Aorta (tissue), 5 donors: Measurements from ENCODE around the gene FIBP. TPM values are rescaled to one million over a fixed set of nuclear protein-coding genes. Genes with fewer than 3 reads are reported as not detected.

ENCODE experiments used
- ATAC-seq: fragments of 200-7000 bp; cut with Tn5 transposase; one replicate; pipeline ENCODE4 v1.9.1; 2022; ENCODE audit warnings: moderate library complexity; ENCODE audit not compliant: low FRiP score
- DNase-seq, 2 donors: peaks; one replicate each; pipeline ENCODE4 v3.0.0-alpha.2; 2020
- H3K27ac ChIP-seq, 2 donors: one replicate each; pipeline ENCODE4 v1.5.1; 2013; ENCODE audit warnings: low read length in 2 of 2, mild to moderate bottlenecking in 2 of 2, moderate library complexity in 2 of 2, control low read depth in 1 of 2, inconsistent platforms in 1 of 2, low read depth in 1 of 2
- H3K27me3 ChIP-seq, 2 donors: one replicate each; pipeline ENCODE4 v1.6.1; 2013; ENCODE audit warnings: control low read depth in 1 of 2, low read length in 1 of 2, mild to moderate bottlenecking in 1 of 2, moderate library complexity in 1 of 2; ENCODE audit not compliant: insufficient read depth in 2 of 2, control insufficient read depth in 1 of 2
- H3K36me3 ChIP-seq, 2 donors: one replicate each; pipeline ENCODE4 v1.6.1; 2013; ENCODE audit warnings: control low read depth in 1 of 2, low read length in 1 of 2, mild to moderate bottlenecking in 1 of 2; ENCODE audit not compliant: insufficient read depth in 2 of 2, control insufficient read depth in 1 of 2
- H3K4me1 ChIP-seq, 2 donors: one replicate each; pipeline ENCODE4 v1.6.1; 2013; ENCODE audit warnings: low read length in 2 of 2, control low read depth in 1 of 2, mild to moderate bottlenecking in 1 of 2, moderate library complexity in 1 of 2; ENCODE audit not compliant: insufficient read depth in 2 of 2, control insufficient read depth in 1 of 2
- H3K4me3 ChIP-seq, 2 donors: one replicate each; pipeline ENCODE4 v1.5.1; 2013; ENCODE audit warnings: low read length in 2 of 2, control low read depth in 1 of 2, mild to moderate bottlenecking in 1 of 2
- H3K9me3 ChIP-seq: one replicate; pipeline ENCODE4 v1.6.1; 2013; ENCODE audit warnings: mild to moderate bottlenecking, low read length; ENCODE audit not compliant: control insufficient read depth
- WGBS, 2 donors: extraction: QIAGEN DNeasy Blood & Tissue Kit; methylation state at CpG; one replicate each; pipeline ENCODE4 v1.1.7; 2013; 5-methylcytosine and 5-hydroxymethylcytosine counted together
- intact Hi-C, 2 donors: fragments of 100-400 bp; cut with DNase I; formaldehyde crosslinking; loops; one replicate each; pipeline versions ENCODE4 v1.14.2 to v1.15.0; 2022
- polyA plus RNA-seq, 2 donors: library from polyadenylated mRNA; stranded (reverse); fragments of 200-250 nt; gene quantifications; one replicate each; pipeline ENCODE4 v1.2.3, GENCODE V29; 2013
- total RNA-seq, 2 donors: library from RNA; stranded (reverse); fragmentation: NEBNext Ultra II Directional; extraction: Animal tissue kit (Norgen Biotek cat#: 25700); gene quantifications; one replicate each; pipeline ENCODE4 v1.2.1, GENCODE V29; 2021
- donor health status: healthy with polysubstance abuse.
- donor health status: Bipolar disorder and iron deficiency.
- donor health status: DM: no; HTN: no; CAD: no.
- donor health status: DM: no; HTN: no; CAD: no.
- donor health status: DM: yes; HTN: yes; CAD: no.

FIBP gene
- total and polyA plus RNA-seq, 4 donors, result 40.2 to 73.1 (median 52.5) TPM

- WGBS, 2 donors, result 55 to 71% methylated on average over 9 of the region's 9 CpGs
- H3K4me3 ChIP-seq, result no peak overlapping the region
- intact Hi-C loops, result loop anchor here in 1 of 2 donors (5.0 kb wide), 1 partner anchor 102 kb away; no protein-coding TSS in a partner anchor
- H3K27me3 ChIP-seq, result no peaks in the 10 kb centered on the region
- H3K4me1 ChIP-seq, result no peaks in the 10 kb centered on the region
- ATAC-seq, result no peak
- no peaks in the 10 kb centered on the region for H3K9me3 ChIP-seq
- no peak overlapping the region for H3K27ac ChIP-seq
- H3K36me3 ChIP-seq, result peaks cover 0 to 8% of the 10 kb centered on the region in 2 donors
- DNase-seq, result peak in 1 of 2 donors; percentile 59
These were observed 22.6 kb downstream of the FIBP start for GRCh38 chr11:65865550-65866172.

- WGBS, 2 donors, result 70 to 73% methylated on average over 18 of the region's 18 CpGs
- Histone ChIP-seq H3K4me3 (no peak overlapping the region), H3K4me1 (no peaks in the 10 kb centered on the region), H3K36me3 (peaks cover 0 to 8% of the 10 kb centered on the region in 2 donors), H3K27me3 (no peaks in the 10 kb centered on the region), H3K27ac (no peak overlapping the region), H3K9me3 (no peaks in the 10 kb centered on the region)
- intact Hi-C loops, result loop anchor here in 1 of 2 donors (5.0 kb wide), 1 partner anchor 102 kb away; no protein-coding TSS in a partner anchor
- DNase-seq (peak in 1 of 2 donors; percentile 46), ATAC-seq (no peak)
These were observed 23.4 kb downstream of the FIBP start for GRCh38 chr11:65864706-65865471.

DNA sequence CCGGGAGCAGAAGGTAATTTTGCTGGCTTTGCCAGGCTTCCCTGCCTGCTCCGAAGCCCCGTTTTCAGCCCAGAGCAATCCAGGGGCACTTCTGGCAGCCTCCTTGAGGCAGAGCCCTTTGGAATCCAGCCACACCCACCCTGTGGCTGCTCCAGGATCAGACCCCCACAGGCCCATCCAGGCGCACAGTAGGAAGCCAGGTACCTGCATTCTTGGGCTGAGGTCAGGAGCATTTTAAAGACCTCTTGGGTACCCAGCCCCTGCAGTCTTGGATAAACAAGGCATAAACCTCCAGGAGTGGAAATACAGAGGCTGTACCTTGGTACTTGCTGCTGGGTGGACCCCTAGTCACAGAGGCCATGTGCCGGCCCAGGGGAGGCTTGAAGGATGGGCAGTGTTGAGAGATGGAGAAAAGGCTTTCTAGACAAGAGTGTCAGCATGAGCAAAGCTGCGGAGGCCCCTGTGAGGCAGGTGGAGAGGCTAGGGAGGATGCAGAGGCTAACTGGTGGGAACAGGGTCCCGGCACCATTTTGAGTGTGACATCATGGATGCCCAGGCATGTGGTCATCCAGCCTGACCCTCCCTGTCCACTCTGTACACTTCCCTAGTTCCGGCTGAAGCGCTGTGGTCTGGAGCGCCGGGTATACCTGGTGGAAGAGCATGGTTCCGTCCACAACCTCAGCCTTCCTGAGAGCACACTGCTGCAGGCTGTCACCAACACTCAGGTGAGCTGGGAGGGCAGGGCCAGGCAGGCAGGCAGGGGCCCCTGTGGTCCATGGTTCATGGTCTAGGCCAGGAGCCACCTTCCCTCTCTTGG, 24.2 kb downstream of the FIBP start:
- no peaks in the 10 kb centered on the region for H3K27me3 ChIP-seq
- peak in 1 of 2 donors; percentile 68 for DNase-seq
- intact Hi-C loops, result no loop called here
- H3K9me3 ChIP-seq, result no peaks in the 10 kb centered on the region
- ATAC-seq, result no peak
- H3K4me1 ChIP-seq, result no peaks in the 10 kb centered on the region
- WGBS, 2 donors, result 75 to 80% methylated on average over 12 of the region's 12 CpGs
- H3K4me3 ChIP-seq, result no peak overlapping the region
- H3K36me3 ChIP-seq, result peaks cover 0 to 8% of the 10 kb centered on the region in 2 donors
- no peak overlapping the region for H3K27ac ChIP-seq

DNA sequence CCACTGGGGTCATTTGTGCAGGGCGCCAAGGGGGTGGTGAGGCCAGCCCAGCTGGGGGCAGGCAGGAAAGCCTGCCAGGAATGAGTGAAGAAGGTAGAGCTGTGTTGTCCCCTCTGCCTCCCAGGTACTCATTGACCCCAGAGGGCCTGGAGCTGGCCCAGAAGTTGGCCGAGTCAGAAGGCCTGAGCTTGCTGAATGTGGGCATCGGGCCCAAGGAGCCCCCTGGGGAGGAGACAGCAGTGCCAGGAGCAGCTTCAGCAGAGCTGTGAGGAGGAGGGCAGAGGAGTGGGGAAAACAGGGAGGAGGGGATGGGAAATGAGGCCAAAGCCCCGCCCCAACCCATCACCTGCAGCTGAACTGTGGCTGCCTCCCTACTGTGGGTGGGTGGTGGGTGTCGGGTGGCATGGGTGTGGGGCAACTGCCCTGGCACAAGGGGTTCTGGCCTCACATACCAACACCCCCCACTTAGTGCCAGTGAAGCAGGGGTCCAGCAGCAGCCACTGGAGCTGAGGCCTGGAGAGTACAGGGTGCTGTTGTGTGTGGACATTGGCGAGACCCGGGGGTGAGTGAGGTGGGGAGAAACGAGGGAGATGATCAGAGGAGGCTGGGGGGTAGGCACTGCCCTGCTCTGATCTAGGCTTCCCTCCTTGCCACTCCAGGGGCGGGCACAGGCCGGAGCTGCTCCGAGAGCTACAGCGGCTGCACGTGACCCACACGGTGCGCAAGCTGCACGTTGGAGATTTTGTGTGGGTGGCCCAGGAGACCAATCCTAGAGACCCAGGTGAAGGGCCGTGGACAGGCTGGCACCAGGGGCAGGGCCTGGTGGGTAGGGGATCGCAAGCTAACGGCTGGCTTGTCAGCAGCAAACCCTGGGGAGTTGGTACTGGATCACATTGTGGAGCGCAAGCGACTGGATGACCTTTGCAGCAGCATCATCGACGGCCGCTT, 25.1 kb downstream of the FIBP start:
- H3K9me3 ChIP-seq, result no peaks in the 10 kb centered on the region
- H3K4me1 ChIP-seq, result no peaks in the 10 kb centered on the region
- intact Hi-C loops, result no loop called here
- DNase-seq (peak; percentile 50 to 67), ATAC-seq (no peak)
- no peak overlapping the region for H3K27ac ChIP-seq
- no peak overlapping the region for H3K4me3 ChIP-seq
- 76% methylated on average over 24 of the region's 24 CpGs for WGBS, 2 donors
- peaks cover 0 to 8% of the 10 kb centered on the region in 2 donors for H3K36me3 ChIP-seq
- no peaks in the 10 kb centered on the region for H3K27me3 ChIP-seq

DNA sequence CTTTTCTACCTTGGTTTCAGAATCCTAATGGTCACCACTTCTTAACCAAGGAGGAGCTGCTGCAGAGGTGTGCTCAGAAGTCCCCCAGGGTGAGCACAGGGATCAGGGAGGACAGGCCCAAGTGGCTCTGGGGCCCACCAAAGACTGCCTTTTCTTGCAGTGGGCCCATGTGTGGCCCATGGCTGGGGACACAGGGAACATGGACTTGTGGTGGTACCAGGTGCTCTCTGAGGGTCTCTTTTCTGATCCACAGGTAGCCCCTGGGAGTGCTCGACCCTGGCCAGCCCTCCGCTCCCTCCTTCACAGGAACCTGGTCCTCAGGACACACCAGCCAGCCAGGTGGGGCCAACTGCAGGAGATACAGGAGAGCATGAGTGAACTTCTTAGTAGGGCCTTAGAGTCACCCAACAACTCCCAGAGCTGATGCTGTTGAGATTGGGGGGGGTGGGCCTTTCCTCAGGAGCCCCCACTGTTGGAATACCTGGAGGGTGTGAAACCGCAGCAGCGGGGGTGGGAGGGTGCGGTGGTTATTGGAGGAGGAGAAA, 26.0 kb downstream of the FIBP start:
- ATAC-seq, result no peak
- Histone ChIP-seq H3K27me3 (no peaks in the 10 kb centered on the region), H3K36me3 (peaks cover 0 to 8% of the 10 kb centered on the region in 2 donors), H3K27ac (no peak overlapping the region), H3K4me3 (no peak overlapping the region), H3K4me1 (no peaks in the 10 kb centered on the region), H3K9me3 (no peaks in the 10 kb centered on the region)
- peak; percentile 34 to 55 for DNase-seq
- WGBS, 2 donors, result 72 to 90% methylated on average over 4 to 5 of the region's 5 CpGs
- intact Hi-C loops, result no loop called here

GRCh38 chr11:65861533-65862183, 26.6 kb downstream of the FIBP start:
- ATAC-seq (no peak), DNase-seq (peak; percentile 46 to 61)
- WGBS, 2 donors, result 76 to 77% methylated on average over 13 of the region's 13 CpGs
- no peak overlapping the region for H3K27ac ChIP-seq
- H3K36me3 ChIP-seq, result peaks cover 0 to 8% of the 10 kb centered on the region in 2 donors
- no peaks in the 10 kb centered on the region for H3K4me1 ChIP-seq
- H3K4me3 ChIP-seq, result peak overlapping the region in 1 of 2 donors; percentile 64
- no peaks in the 10 kb centered on the region for H3K9me3 ChIP-seq
- no peaks in the 10 kb centered on the region for H3K27me3 ChIP-seq
- intact Hi-C loops, result no loop called here

GRCh38 chr11:65861165-65861505, 27.1 kb downstream of the FIBP start:
- WGBS, 2 donors, result 1 to 3% methylated on average over 14 of the region's 14 CpGs
- no peaks in the 10 kb centered on the region for H3K27me3 ChIP-seq
- peak overlapping the region; percentile 16 to 64 for H3K4me3 ChIP-seq
- no peak for ATAC-seq
- H3K4me1 ChIP-seq, result no peaks in the 10 kb centered on the region
- DNase-seq, result peak; percentile 53 to 79
- H3K36me3 ChIP-seq, result peaks cover 0 to 8% of the 10 kb centered on the region in 2 donors
- H3K9me3 ChIP-seq, result no peaks in the 10 kb centered on the region
- peak overlapping the region; percentile 59 to 97 for H3K27ac ChIP-seq
- intact Hi-C loops, result no loop called here
